GM10248 (cell line): ENCODE data around the gene HUWE1.

Experiments used
- CTCF ChIA-PET: fragments of 300-600 bp; sonication (Branson Sonifier 250); formaldehyde crosslinking; extraction: SDS; loops from one replicate; lab custom pipeline; 2021; ENCODE audit warnings: antibody characterized with exemption; lab: Yijun Ruan, JAX
- POLR2A ChIA-PET: fragments of 350-650 bp; sonication (Branson Sonifier 250); formaldehyde crosslinking; extraction: SDS; loops from one replicate; lab custom pipeline; 2020; ENCODE audit warnings: antibody characterized with exemption; lab: Yijun Ruan, JAX
- DNase-seq: peaks from one replicate; pipeline ENCODE4 v3.0.0; 2012; ENCODE audit errors: extremely low spot score
- CTCF ChIP-seq: IDR thresholded peaks from 2 replicates; pipeline ENCODE4 v1.5.1; 2012; ENCODE audit warnings: mild to moderate bottlenecking, low read depth; ENCODE audit errors: extremely low read depth, missing control alignments, control extremely low read depth

The HUWE1 gene

GRCh38 chrX:53718073-53718472, 31.6 kb upstream of the HUWE1 start:
- no peak for DNase-seq
- ChIA-PET POLR2A (no interaction called here), CTCF (no interaction called here)
- TF ChIP-seq CTCF, result no peak

GRCh38 chrX:53717205-53717604, 30.7 kb upstream of the HUWE1 start:
- ChIA-PET CTCF (interaction anchor here (1.2 kb wide), 1 partner anchor 13 kb away, joined by 3 read pairs; no protein-coding TSS in a partner anchor), POLR2A (no interaction called here)
- DNase-seq, result no peak
- TF ChIP-seq CTCF, result no peak

- ChIA-PET POLR2A (no interaction called here), CTCF (interaction anchor here (1.2 kb wide), 1 partner anchor 12 kb away, joined by 3 read pairs; no protein-coding TSS in a partner anchor)
- no peak for DNase-seq
Observed at GRCh38 chrX:53716328-53717088, 30.0 kb upstream of the HUWE1 start.

GRCh38 chrX:53715346-53715924, 28.9 kb upstream of the HUWE1 start:
- ChIA-PET POLR2A (interaction anchor here (2.3 kb wide), 1 partner anchor 29 kb away, joined by 7 read pairs; the partner anchor contains the start of gene HUWE1), CTCF (interaction anchor here (0.9 to 1.3 kb wide), 3 partner anchors 15 to 19 kb away, joined by 3 to 5 read pairs (median 3); no protein-coding TSS in a partner anchor)
- DNase-seq, result no peak
- no peak for TF ChIP-seq CTCF

More at GRCh38 chrX:53716328-53717088, 30.0 kb upstream of the HUWE1 start:
- TF ChIP-seq CTCF, result no peak

GRCh38 chrX:53714580-53715345, 28.2 kb upstream of the HUWE1 start:
- POLR2A ChIA-PET, result interaction anchor here (0.6 to 2.3 kb wide), 3 partner anchors 28 to 184 kb away, joined by 3 to 7 read pairs (median 4); partner anchors contain the start of gene HUWE1
- peak; percentile 36 for DNase-seq
- CTCF ChIA-PET, result interaction anchor here (0.9 to 1.3 kb wide), 5 partner anchors 14 to 28 kb away, joined by 3 to 5 read pairs (median 3); partner anchors contain the start of gene HUWE1
- TF ChIP-seq CTCF, result no peak
